ENCODE measurements around the gene A1BG. TPM values are rescaled to one million over a fixed set of nuclear protein-coding genes. Genes with fewer than 3 reads are reported as not detected.

Gene A1BG
- total and polyA plus RNA-seq, 2 of the 8 experiments (the other 6 are each of a cell fraction or from before 2014, with no cell fraction given), result 20.8 to 69.6 TPM

DNA sequence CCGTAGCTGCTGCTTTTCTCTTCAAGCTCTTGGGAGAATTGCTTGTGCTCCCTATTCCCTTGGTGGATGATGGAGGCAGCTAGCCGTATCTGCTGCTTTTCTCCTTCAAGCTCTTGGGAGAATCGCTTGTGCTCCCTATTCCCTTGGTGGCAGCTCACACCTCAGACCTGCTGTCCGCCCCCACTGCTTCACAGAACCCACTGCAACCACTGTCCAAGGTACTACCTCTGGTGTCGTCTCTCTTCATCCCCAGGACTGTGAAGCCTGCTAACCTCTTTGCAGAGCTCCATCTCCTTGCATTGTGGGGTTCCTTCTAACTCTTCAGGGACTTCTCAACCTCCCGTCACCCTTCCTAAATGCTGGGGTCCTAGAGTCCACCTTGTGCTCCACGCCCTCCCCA is 52.7 kb downstream of the A1BG start:
- H3K23me2 ChIP-seq (ENCODE audit: low read depth, low read length), result peaks cover 2% of the 10 kb centered on the region
- H2BK120ac ChIP-seq (replicated peaks; ENCODE audit: low read depth, low read length), result no peak overlapping the region
- no peak overlapping the region for H2BK20ac ChIP-seq (ENCODE audit: low read length)
- no peak overlapping the region for H3K4me2 ChIP-seq (ENCODE audit: insufficient read depth in 1 of 2, low read depth in 2 of 2, low read length in 2 of 2)
- no peak overlapping the region for H3K27ac ChIP-seq (ENCODE audit: low read depth, low read length)
- no peak overlapping the region for H2BK12ac ChIP-seq (ENCODE audit: low read depth, low read length)
- H3K4me3 ChIP-seq (ENCODE audit: extremely low read depth in 1 of 4, insufficient read depth in 2 of 4, low read depth in 3 of 4, low read length in 4 of 4), result no peak overlapping the region
- no peak overlapping the region for H2AFZ ChIP-seq (ENCODE audit: low read length)
- no peak for TF ChIP-seq RAD21 (IDR thresholded peaks at IDR 0.05 in 1 of 2, conservative IDR thresholded peaks at IDR 0.05 in 1 of 2; ENCODE audit: low read depth in 2 of 2, low read length in 2 of 2)
- TF ChIP-seq RXRA (IDR thresholded peaks at IDR 0.05; ENCODE audit: insufficient read depth, low read depth, low read length), result no peak
- TF ChIP-seq KDM5A (IDR thresholded peaks at IDR 0.05; ENCODE audit: low read length), result no peak
- TF ChIP-seq CBX5 (IDR thresholded peaks at IDR 0.05; ENCODE audit: low read depth, low read length), result no peak
- TF ChIP-seq CREB1 (IDR thresholded peaks at IDR 0.05), result no peak
- no peak overlapping the region for H4K5ac ChIP-seq (ENCODE audit: insufficient read length, low read depth, low read length)
- no peaks in the 10 kb centered on the region; the same call in 1 of the 2 replicates for H3K79me1 ChIP-seq (ENCODE audit: low read depth, low read length)
- H2AK5ac ChIP-seq (ENCODE audit: low read depth, low read length), result no peak overlapping the region
- ChIA-PET POLR2A (ENCODE audit: partially characterized antibody) (interaction anchor here (0.9 to 2.8 kb wide), 10 partner anchors 9 to 111 kb away, joined by 3 to 13 read pairs (median 4); partner anchors contain the start of genes ZNF544 and ZSCAN22), CTCF (ENCODE audit: partially characterized antibody) (interaction anchor here (0.6 to 1.5 kb wide), 5 partner anchors 10 to 219 kb away, joined by 3 to 9 read pairs (median 3); partner anchors contain the start of gene ZBTB45)
- H3K9ac ChIP-seq (replicated peaks in 1 of 4; ENCODE audit: extremely low read depth in 1 of 4, low read depth in 3 of 4, low read length in 3 of 4), result no peak overlapping the region
- H4K8ac ChIP-seq (ENCODE audit: extremely low read depth, insufficient read depth, low read length), result no peak overlapping the region
- no peaks in the 10 kb centered on the region for H3K9me3 ChIP-seq (ENCODE audit: insufficient read depth in 2 of 2, low read depth in 1 of 2, low read length in 1 of 2)
- H3K79me2 ChIP-seq (ENCODE audit: control insufficient read depth in 1 of 2, insufficient read depth in 2 of 2, low read length in 2 of 2), result peaks cover 0 to 26% of the 10 kb centered on the region in 2 experiments; a peak in 2 of 4 replicates
- H3K36me3 ChIP-seq (ENCODE audit: control insufficient read depth in 2 of 4, insufficient read depth in 4 of 4, low read length in 3 of 4), result peaks cover 0 to 33% (median 18%) of the 10 kb centered on the region in 4 experiments; a peak in 4 of 8 replicates
- no peak overlapping the region for H3K14ac ChIP-seq (ENCODE audit: insufficient read length)
- H2BK15ac ChIP-seq (ENCODE audit: low read length), result no peak overlapping the region
- H2BK5ac ChIP-seq (ENCODE audit: low read depth, low read length), result no peak overlapping the region
- FAIRE-seq (no peak), DNase-seq (ENCODE audit: low read depth in 1 of 2, low spot score in 2 of 2) (no peak)
- H3K18ac ChIP-seq (ENCODE audit: extremely low read depth, low read length), result no peak overlapping the region
- no peak overlapping the region for H3K23ac ChIP-seq (ENCODE audit: insufficient read length)
- H3K4me1 ChIP-seq (replicated peaks in 1 of 4; ENCODE audit: control insufficient read depth in 3 of 4, insufficient read depth in 4 of 4, low read length in 3 of 4), result peaks cover 0 to 3% (median 0%) of the 10 kb centered on the region in 4 experiments; a peak in 1 of 7 replicates
- 83% methylated on average over 7 of the region's 7 CpGs; no CpG with 5 or more reads in 1 of the 2 experiments for WGBS, 2 experiments (ENCODE audit: extremely low coverage in 1 of 2, insufficient coverage in 1 of 2, insufficient read length in 1 of 2, insufficient replicate concordance in 2 of 2, low coverage in 1 of 2, low lambda C conversion rate in 2 of 2, missing lambda C conversion rate in 1 of 2)
- peaks cover 10 to 14% of the 10 kb centered on the region in 2 experiments for H4K20me1 ChIP-seq (replicated peaks in 1 of 2; ENCODE audit: control insufficient read depth in 1 of 2, insufficient read depth in 2 of 2, low read length in 2 of 2)
- H3K4ac ChIP-seq (replicated peaks; ENCODE audit: insufficient read length, low read depth, low read length), result no peak overlapping the region
- no peaks in the 10 kb centered on the region for H3K27me3 ChIP-seq (replicated peaks in 1 of 4; ENCODE audit: control insufficient read depth in 3 of 4, extremely low read depth in 1 of 4, insufficient read depth in 3 of 4, low read length in 3 of 4)
- H3K56ac ChIP-seq (replicated peaks; ENCODE audit: insufficient read length, low read depth, low read length), result no peak overlapping the region
- no peak overlapping the region for H4K91ac ChIP-seq (replicated peaks; ENCODE audit: insufficient read length, low read length)
